Fibroblast of lung (primary cell): ENCODE results near the gene DBNL.

Experiments used
- EZH2 ChIP-seq: IDR thresholded peaks from 2 replicates; pipeline ENCODE4 v1.5.1; 2012; ENCODE audit warnings: low read length, control low read depth, mild to moderate bottlenecking; ENCODE audit errors: missing control alignments
- TF ChIP-seq, protein P1 (sequence below), 2 donors: IDR thresholded peaks in 1 of 2; conservative IDR thresholded peaks in 1 of 2; 1 replicate in 1 of 2; 2 replicates in 1 of 2; pipeline ENCODE4 v1.5.1; 2011 to 2012; ENCODE audit warnings: low read length in 2 of 2, control low read depth in 1 of 2, inconsistent platforms in 1 of 2, low read depth in 1 of 2, mild to moderate bottlenecking in 1 of 2

DNA sequence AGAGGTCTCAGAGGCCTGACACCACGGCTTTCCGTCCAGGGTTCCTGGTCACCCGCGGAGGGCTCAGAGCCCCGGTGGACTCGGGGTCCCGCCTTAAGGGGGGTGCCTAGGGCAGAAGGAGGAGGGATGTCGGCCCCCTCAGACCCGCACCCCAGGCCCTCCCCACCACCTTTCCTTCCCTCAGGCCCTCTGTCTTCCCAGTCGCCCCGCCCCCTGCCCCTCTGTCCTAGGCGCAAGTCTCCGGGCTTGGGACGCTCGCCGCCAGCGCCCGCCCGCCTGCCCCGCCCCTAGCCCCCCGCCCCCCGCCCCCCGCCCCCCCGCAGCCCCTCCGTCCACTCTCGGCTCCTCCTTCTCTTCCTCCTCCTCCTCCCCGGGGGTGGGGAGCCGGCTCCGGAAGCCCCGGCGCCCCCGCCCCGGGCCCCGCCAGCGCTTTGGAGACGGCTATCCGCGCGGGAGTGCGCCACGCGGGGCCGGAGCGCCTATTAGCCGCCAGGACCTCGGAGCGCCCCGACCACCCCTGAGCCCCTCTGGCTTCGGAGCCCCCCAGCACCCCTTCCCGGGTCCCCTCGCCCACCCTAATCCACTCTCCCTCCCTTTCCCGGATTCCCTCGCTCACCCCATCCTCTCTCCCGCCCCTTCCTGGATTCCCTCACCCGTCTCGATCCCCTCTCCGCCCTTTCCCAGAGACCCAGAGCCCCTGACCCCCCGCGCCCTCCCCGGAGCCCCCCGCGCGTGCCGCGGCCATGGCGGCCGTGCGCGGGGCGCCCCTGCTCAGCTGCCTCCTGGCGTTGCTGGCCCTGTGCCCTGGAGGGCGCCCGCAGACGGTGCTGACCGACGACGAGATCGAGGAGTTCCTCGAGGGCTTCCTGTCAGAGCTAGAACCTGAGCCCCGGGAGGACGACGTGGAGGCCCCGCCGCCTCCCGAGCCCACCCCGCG lies 59.7 kb downstream of the DBNL start, which contains the start of gene AEBP1:
- no peak for TF ChIP-seq EZH2
- TF ChIP-seq, protein P1, sequence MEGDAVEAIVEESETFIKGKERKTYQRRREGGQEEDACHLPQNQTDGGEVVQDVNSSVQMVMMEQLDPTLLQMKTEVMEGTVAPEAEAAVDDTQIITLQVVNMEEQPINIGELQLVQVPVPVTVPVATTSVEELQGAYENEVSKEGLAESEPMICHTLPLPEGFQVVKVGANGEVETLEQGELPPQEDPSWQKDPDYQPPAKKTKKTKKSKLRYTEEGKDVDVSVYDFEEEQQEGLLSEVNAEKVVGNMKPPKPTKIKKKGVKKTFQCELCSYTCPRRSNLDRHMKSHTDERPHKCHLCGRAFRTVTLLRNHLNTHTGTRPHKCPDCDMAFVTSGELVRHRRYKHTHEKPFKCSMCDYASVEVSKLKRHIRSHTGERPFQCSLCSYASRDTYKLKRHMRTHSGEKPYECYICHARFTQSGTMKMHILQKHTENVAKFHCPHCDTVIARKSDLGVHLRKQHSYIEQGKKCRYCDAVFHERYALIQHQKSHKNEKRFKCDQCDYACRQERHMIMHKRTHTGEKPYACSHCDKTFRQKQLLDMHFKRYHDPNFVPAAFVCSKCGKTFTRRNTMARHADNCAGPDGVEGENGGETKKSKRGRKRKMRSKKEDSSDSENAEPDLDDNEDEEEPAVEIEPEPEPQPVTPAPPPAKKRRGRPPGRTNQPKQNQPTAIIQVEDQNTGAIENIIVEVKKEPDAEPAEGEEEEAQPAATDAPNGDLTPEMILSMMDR (conservative IDR thresholded peaks at IDR 0.05 in 1 of 2, IDR thresholded peaks at IDR 0.05 in 1 of 2; ENCODE audit: low read depth in 1 of 2, low read length in 2 of 2): no peak
